Panc1 (cell line): ENCODE measurements around the gene DIAPH2. TPM values are rescaled to one million over a fixed set of nuclear protein-coding genes. Genes with fewer than 3 reads are reported as not detected.
"Not testable (repeated sequence)": the region's sequence is repeated elsewhere in the genome, so short reads cannot be mapped to it uniquely, and the experiment has no call there.

Source experiments
- ATAC-seq: fragments of 200-7000 bp; cut with Tn5 transposase; 2 replicates; pipeline ENCODE4 v1.9.1; 2020; ENCODE audit warnings: mild to moderate bottlenecking, moderate library complexity
- BruUV-seq: library from RNA; stranded (reverse); fragments of 400-500 nt; replicated peaks from 2 replicates; lab custom pipeline; 2021; lab: Mats Ljungman, UMichigan
- CTCF ChIA-PET: fragments of 300-600 bp; sonication (Branson Sonifier 250); formaldehyde crosslinking; loops from one replicate; lab custom pipeline; 2022; ENCODE audit warnings: antibody characterized with exemption; lab: Charles Lee
- POLR2A ChIA-PET: fragments of 300-600 bp; sonication (Branson Sonifier 250); formaldehyde crosslinking; loops from one replicate; lab custom pipeline; 2022; ENCODE audit warnings: antibody characterized with exemption; lab: Charles Lee
- DNase-seq: peaks from one replicate; pipeline ENCODE4 v3.0.0-alpha.2; 2010; ENCODE audit warnings: low read depth, low spot score
- H3K27ac ChIP-seq: 2 replicates; pipeline ENCODE4 v1.5.1; 2011; ENCODE audit warnings: mild to moderate bottlenecking, low read length, inconsistent platforms
- H3K27me3 ChIP-seq: fragments of 200-500 bp; sonication (Bioruptor generic); 2 replicates; pipeline ENCODE4 v1.6.0; 2014; ENCODE audit warnings: low read length, inconsistent platforms; ENCODE audit not compliant: control insufficient read depth, insufficient read depth
- H3K36me3 ChIP-seq: fragments of 200-500 bp; sonication (Bioruptor generic); 2 replicates; pipeline ENCODE4 v1.5.1; 2014; ENCODE audit warnings: inconsistent platforms, mild to moderate bottlenecking, low read length, moderate library complexity; ENCODE audit not compliant: control insufficient read depth, insufficient read depth
- H3K4me1 ChIP-seq: 2 replicates; pipeline ENCODE4 v1.5.1; 2011; ENCODE audit warnings: inconsistent platforms, mild to moderate bottlenecking, low read length, moderate library complexity; ENCODE audit not compliant: control insufficient read depth, insufficient read depth
- H3K4me3 ChIP-seq, 2 experiments: 2 replicates each; pipeline ENCODE4 v1.5.1; 2011 to 2012; ENCODE audit warnings: low read depth in 2 of 2, low read length in 2 of 2, mild to moderate bottlenecking in 2 of 2, inconsistent platforms in 1 of 2, moderate library complexity in 1 of 2
- H3K9me3 ChIP-seq: fragments of 200-500 bp; sonication (Bioruptor generic); 2 replicates; pipeline ENCODE4 v1.5.1; 2014; ENCODE audit warnings: low read depth, mild to moderate bottlenecking, inconsistent platforms, low read length, moderate library complexity; ENCODE audit not compliant: control insufficient read depth, insufficient read depth
- POLR2AphosphoS5 ChIP-seq: IDR thresholded peaks from 2 replicates; pipeline ENCODE4 v1.6.1; 2012; ENCODE audit warnings: mild to moderate bottlenecking, low read depth, low read length, moderate library complexity
- REST ChIP-seq, 2 experiments: IDR thresholded peaks; 2 replicates each; pipeline ENCODE4 v1.6.1; 2011 to 2012; ENCODE audit warnings: low read depth in 2 of 2, control low read depth in 1 of 2, low read length in 1 of 2, mild to moderate bottlenecking in 1 of 2, moderate library complexity in 1 of 2; ENCODE audit not compliant: insufficient read depth in 1 of 2
- SIN3A ChIP-seq: IDR thresholded peaks from 2 replicates; pipeline ENCODE4 v1.6.1; 2012; ENCODE audit warnings: low read depth, mild to moderate bottlenecking, low read length, moderate library complexity, borderline replicate concordance; ENCODE audit not compliant: insufficient read depth
- TCF7L2 ChIP-seq: IDR thresholded peaks from 2 replicates; pipeline ENCODE4 v1.6.1; 2011; ENCODE audit warnings: mild to moderate bottlenecking, low read depth, low read length, inconsistent platforms
- in situ Hi-C: cut with HindIII; loops from 2 replicates; pipeline ENCODE4 v1.10.0; 2016; ENCODE audit warnings: low sequenced_read_pairs, low pct_unique_long_range_greater_than_20kb
- intact Hi-C: fragments of 100-400 bp; cut with micrococcal nuclease; formaldehyde crosslinking; loops from one replicate; pipeline ENCODE4 v1.10.0; 2022; ENCODE audit not compliant: unreplicated experiment
- total RNA-seq: library from RNA; stranded (reverse); gene quantifications from one replicate; pipeline ENCODE4 v1.2.1, GENCODE V29; 2021; ENCODE audit not compliant: unreplicated experiment
- TF ChIP-seq, protein P1 (sequence below): fragments of 450-650 bp; IDR thresholded peaks from 2 replicates; pipeline ENCODE4 v1.5.1; 2017; ENCODE audit warnings: mild to moderate bottlenecking

Gene DIAPH2
- total RNA-seq, 1 experiment from 2014 or later = 17.0 TPM

GRCh38 chrX:97402903-97403302, 718.3 kb downstream of the DIAPH2 start:
- POLR2A ChIA-PET = no interaction called here

GRCh38 chrX:97405031-97405660, 720.5 kb downstream of the DIAPH2 start:
- DNase-seq (no peak), ATAC-seq (no peak)
- TF ChIP-seq POLR2AphosphoS5 = no peak
- no peak for TF ChIP-seq SIN3A
- TF ChIP-seq, protein P1, sequence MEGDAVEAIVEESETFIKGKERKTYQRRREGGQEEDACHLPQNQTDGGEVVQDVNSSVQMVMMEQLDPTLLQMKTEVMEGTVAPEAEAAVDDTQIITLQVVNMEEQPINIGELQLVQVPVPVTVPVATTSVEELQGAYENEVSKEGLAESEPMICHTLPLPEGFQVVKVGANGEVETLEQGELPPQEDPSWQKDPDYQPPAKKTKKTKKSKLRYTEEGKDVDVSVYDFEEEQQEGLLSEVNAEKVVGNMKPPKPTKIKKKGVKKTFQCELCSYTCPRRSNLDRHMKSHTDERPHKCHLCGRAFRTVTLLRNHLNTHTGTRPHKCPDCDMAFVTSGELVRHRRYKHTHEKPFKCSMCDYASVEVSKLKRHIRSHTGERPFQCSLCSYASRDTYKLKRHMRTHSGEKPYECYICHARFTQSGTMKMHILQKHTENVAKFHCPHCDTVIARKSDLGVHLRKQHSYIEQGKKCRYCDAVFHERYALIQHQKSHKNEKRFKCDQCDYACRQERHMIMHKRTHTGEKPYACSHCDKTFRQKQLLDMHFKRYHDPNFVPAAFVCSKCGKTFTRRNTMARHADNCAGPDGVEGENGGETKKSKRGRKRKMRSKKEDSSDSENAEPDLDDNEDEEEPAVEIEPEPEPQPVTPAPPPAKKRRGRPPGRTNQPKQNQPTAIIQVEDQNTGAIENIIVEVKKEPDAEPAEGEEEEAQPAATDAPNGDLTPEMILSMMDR = no peak
- no peak for TF ChIP-seq REST (IDR thresholded peaks at IDR 0.05; ENCODE audit: insufficient read depth in 1 of 2, low read depth in 2 of 2, low read length in 1 of 2)
- TF ChIP-seq TCF7L2 = no peak
- intact Hi-C loops (no loop called here), in situ Hi-C loops (no loop called here)
- Histone ChIP-seq H3K27me3 (no peaks in the 10 kb centered on the region), H3K9me3 (no peaks in the 10 kb centered on the region), H3K4me3 (no peak overlapping the region), H3K36me3 (no peaks in the 10 kb centered on the region), H3K27ac (no peak overlapping the region), H3K4me1 (no peaks in the 10 kb centered on the region)
- CTCF ChIA-PET = no interaction called here
- POLR2A ChIA-PET = no interaction called here
- no TSS peak for BruUV-seq

More at GRCh38 chrX:97402903-97403302, 718.3 kb downstream of the DIAPH2 start:
- DNase-seq (no peak), ATAC-seq (no peak)
- in situ Hi-C loops = no loop called here
- intact Hi-C loops = no loop called here
- H3K4me1 ChIP-seq = no peaks in the 10 kb centered on the region
- TF ChIP-seq, protein P1 = no peak
- TF ChIP-seq TCF7L2 (no peak), REST (IDR thresholded peaks at IDR 0.05; ENCODE audit: insufficient read depth in 1 of 2, low read depth in 2 of 2, low read length in 1 of 2) (no peak), SIN3A (no peak), POLR2AphosphoS5 (no peak)
- H3K27ac ChIP-seq = no peak overlapping the region
- CTCF ChIA-PET = no interaction called here
- no TSS peak for BruUV-seq
- no peaks in the 10 kb centered on the region for H3K27me3 ChIP-seq
- no peaks in the 10 kb centered on the region for H3K36me3 ChIP-seq
- no peak overlapping the region for H3K4me3 ChIP-seq
- no peaks in the 10 kb centered on the region for H3K9me3 ChIP-seq

DNA sequence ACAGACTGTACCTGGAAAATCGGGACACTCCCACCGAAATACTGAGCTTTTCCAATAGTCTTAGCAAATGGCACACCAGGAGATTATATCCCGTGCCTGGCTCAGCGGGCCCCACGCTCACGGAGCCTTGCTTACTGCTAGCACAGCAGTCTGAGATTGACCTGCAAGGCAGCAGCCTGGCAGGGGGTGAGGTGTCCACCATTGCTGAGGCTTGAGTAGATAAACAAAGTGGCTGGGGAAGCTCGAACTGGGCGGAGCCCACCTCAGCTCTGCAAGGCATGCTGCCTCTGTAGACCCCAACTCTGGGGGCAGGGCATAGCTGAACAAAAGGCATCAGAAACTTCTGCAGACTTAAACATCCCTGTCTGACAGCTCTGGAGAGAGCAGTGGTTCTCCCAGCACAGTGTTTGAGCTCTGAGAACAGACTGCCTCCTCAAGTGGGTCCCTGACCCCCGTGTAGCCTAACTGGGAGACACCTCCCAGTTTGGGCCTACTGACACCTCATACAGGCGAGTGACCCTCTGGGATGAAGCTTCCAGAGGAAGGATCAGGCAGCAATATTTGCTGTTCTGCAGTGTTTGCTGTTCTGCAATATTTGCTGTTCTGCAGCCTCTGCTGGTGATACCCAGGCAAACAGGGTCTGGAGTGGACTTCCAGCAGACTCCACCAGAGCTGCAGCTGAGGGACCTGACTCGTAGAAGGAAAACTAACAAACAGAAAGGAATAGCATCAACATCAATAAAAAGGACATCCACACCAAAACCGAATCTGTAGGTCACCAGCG, 725.2 kb downstream of the DIAPH2 start:
- in situ Hi-C loops, H3K27me3 ChIP-seq, CTCF ChIA-PET, H3K4me3 ChIP-seq, intact Hi-C loops, H3K9me3 ChIP-seq, POLR2A ChIA-PET, BruUV-seq, DNase-seq, H3K4me1 ChIP-seq, H3K36me3 ChIP-seq, ATAC-seq, H3K27ac ChIP-seq: not testable (repeated sequence)
